ENCODE data around the gene LRRC1.

GRCh38 chr6:53921639-53922038 lies 126.8 kb downstream of the LRRC1 start:
- TF ChIP-seq TAF1 (IDR thresholded peaks at IDR 0.05; ENCODE audit: borderline replicate concordance, insufficient read depth, low read length) (no peak), REST (IDR thresholded peaks at IDR 0.05; ENCODE audit: insufficient read depth in 1 of 2, low read depth in 2 of 2, low read length in 2 of 2) (no peak), FOXP2 (optimal IDR thresholded peaks at IDR 0.05; ENCODE audit: borderline replicate concordance, extremely low read depth, extremely low read length, insufficient read depth) (no peak)
